Heart right ventricle (tissue), 16 donors: ENCODE results near the gene TUBA1C. TPM values are rescaled to one million over a fixed set of nuclear protein-coding genes. Genes with fewer than 3 reads are reported as not detected.

Experiments
- ATAC-seq, 8 donors: fragments of 200-7000 bp; cut with Tn5 transposase; one replicate each; pipeline ENCODE4 v1.9.1; 2020; ENCODE audit warnings: mild to moderate bottlenecking in 8 of 8, moderate library complexity in 8 of 8, moderate number of reproducible peaks in 1 of 8
- DNase-seq, 2 donors: peaks; one replicate each; pipeline ENCODE4 v3.0.0-alpha.2; 2020
- H3K27ac ChIP-seq, 10 donors: fragments of 200-600 bp; sonication (generic) in 2 of 10; one replicate each; pipeline versions ENCODE4 v1.5.0 to v1.8.0; 2020 to 2022; ENCODE audit warnings: mild to moderate bottlenecking in 3 of 10
- H3K27me3 ChIP-seq, 7 donors: fragments of 200-600 bp; one replicate each; pipeline ENCODE4 v1.8.0; 2021 to 2022; ENCODE audit warnings: mild to moderate bottlenecking in 2 of 7
- H3K36me3 ChIP-seq, 9 donors: fragments of 200-600 bp; sonication (generic) in 1 of 9; one replicate each; pipeline versions ENCODE4 v1.5.0 to v1.8.0; 2020 to 2022; ENCODE audit warnings: mild to moderate bottlenecking in 2 of 9
- H3K4me1 ChIP-seq, 9 donors: fragments of 200-600 bp; sonication (generic) in 1 of 9; one replicate each; pipeline versions ENCODE4 v1.5.0 to v1.8.0; 2020 to 2022; ENCODE audit warnings: mild to moderate bottlenecking in 4 of 9
- H3K4me3 ChIP-seq, 10 donors: fragments of 200-600 bp; sonication (generic) in 2 of 10; one replicate each; pipeline versions ENCODE4 v1.5.0 to v1.8.0; 2020 to 2022; ENCODE audit warnings: mild to moderate bottlenecking in 7 of 10, moderate library complexity in 2 of 10
- H3K9me3 ChIP-seq, 11 donors: fragments of 200-600 bp in 10 of 11; sonication (generic) in 2 of 11; one replicate each; pipeline versions ENCODE4 v1.5.0 to v1.8.0; 2013 to 2022; ENCODE audit warnings: mild to moderate bottlenecking in 2 of 11, control low read depth in 1 of 11, moderate library complexity in 1 of 11
- WGBS, 2 donors: extraction: QIAGEN DNeasy Blood & Tissue Kit; methylation state at CpG; one replicate each; pipeline ENCODE4 v1.1.7; 2013; ENCODE audit warnings: inconsistent platforms in 1 of 2; 5-methylcytosine and 5-hydroxymethylcytosine counted together
- intact Hi-C, 10 donors: fragments of 100-400 bp; cut with DNase I; formaldehyde crosslinking; loops; one replicate each; pipeline versions ENCODE4 v1.11.1 to v1.14.2; 2022
- polyA plus RNA-seq, 2 donors: library from polyadenylated mRNA; stranded (reverse); fragments of 200-250 nt; gene quantifications; one replicate each; pipeline ENCODE4 v1.2.3, GENCODE V29; 2013
- total RNA-seq, 10 donors: library from RNA; stranded (reverse); fragmentation: NEBNext Ultra II Directional in 3 of 10; extraction: Animal tissue kit (Norgen Biotek cat#: 25700) in 3 of 10; gene quantifications; one replicate each; pipeline versions ENCODE4 v1.2.1 to v1.2.4, GENCODE V29; 2021 to 2023
- TF ChIP-seq, protein P1 (sequence below), 9 donors: fragments of 200-600 bp; sonication (generic) in 2 of 9; IDR thresholded peaks; one replicate each; pipeline versions ENCODE4 v1.5.0 to v1.8.0; 2021 to 2022; ENCODE audit warnings: antibody characterized with exemption in 9 of 9, mild to moderate bottlenecking in 5 of 9, moderate library complexity in 1 of 9
- donor health status: Arrhythmogenic right ventricular cardiomyopathy.
- donor health status: ischemic (EF 13 %, LVEDD 7.1; RV severe dilation, severe dysfunction).
- donor health status: healthy with polysubstance abuse.
- donor health status: DM: no; HTN: yes; CAD: no.
- donor health status: DM: no; HTN: no; CAD: no.
- donor health status: ischemic (EF 25% LVEDD 6.9; RV normal size, moderate dysfunction).
- donor health status: ischemic (EF 25% LVEDD 5.7; RV mildly dilated, moderate dysfunction).
- donor health status: healthy.
- donor health status: DM: yes; HTN: yes; CAD: no.
- donor health status: Ischemic cardiomyopathy.
- donor health status: ischemic (EF 35%, LVEDD 5.7; RV mildly dilated, moderate dysfunction).
- donor health status: nonischemic (EF 11% LVEDD 7.7; RV severe dilation, severe dysfunction).
- donor health status: DM: yes; HTN: yes; CAD: no.
- donor health status: PGD.
- donor health status: ischemic (EF 29% LVEDD 5.4; RV normal size, mild dysfunction).
- donor health status: nonischemic (EF 23%, LVEDD 6.1; RV moderate dilation, normal function).

TUBA1C gene
- total and polyA plus RNA-seq, 12 donors = 24.5 to 389 (median 53.1) TPM

DNA sequence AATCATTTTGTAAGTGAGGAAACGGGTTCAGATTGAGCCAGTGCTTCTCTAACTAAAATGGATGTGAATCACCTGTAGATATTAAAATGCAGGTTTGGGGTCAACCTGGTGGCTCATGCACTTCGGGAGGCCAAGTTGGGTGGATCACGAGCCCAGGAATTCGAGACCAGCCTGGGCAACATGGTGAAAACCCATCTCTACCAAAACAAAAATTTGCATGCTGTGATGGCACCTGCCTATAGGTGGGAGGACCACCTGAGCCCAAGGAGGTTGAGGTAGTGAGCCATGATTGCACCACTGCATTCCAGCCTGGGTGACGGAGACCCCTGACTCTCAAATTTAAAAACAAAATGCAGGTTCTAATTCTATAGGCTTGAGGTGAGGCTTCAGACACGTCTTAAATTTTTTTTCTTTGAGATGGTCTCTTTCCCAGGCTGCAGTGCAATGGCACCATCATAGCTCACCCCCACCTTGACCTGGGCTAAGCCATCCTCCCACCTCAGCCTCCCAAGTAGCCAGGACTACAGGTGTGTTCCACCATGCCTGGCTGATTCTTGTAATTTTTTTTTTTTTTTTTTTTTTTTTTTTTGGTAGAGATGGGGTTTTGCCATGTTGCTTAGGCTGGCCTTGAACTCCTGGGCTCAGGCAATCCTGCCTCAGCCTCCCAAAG is 9.0 kb downstream of the TUBA1C start:
- DNase-seq (no peak), ATAC-seq (peak in 1 of 8 donors; percentile 13)
- intact Hi-C loops = no loop called here
- H3K27ac ChIP-seq = no peak overlapping the region
- TF ChIP-seq, protein P1, sequence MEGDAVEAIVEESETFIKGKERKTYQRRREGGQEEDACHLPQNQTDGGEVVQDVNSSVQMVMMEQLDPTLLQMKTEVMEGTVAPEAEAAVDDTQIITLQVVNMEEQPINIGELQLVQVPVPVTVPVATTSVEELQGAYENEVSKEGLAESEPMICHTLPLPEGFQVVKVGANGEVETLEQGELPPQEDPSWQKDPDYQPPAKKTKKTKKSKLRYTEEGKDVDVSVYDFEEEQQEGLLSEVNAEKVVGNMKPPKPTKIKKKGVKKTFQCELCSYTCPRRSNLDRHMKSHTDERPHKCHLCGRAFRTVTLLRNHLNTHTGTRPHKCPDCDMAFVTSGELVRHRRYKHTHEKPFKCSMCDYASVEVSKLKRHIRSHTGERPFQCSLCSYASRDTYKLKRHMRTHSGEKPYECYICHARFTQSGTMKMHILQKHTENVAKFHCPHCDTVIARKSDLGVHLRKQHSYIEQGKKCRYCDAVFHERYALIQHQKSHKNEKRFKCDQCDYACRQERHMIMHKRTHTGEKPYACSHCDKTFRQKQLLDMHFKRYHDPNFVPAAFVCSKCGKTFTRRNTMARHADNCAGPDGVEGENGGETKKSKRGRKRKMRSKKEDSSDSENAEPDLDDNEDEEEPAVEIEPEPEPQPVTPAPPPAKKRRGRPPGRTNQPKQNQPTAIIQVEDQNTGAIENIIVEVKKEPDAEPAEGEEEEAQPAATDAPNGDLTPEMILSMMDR (IDR thresholded peaks at IDR 0.05) = no peak
- H3K36me3 ChIP-seq = peaks cover 0 to 50% (median 9%) of the 10 kb centered on the region in 9 donors
- H3K4me1 ChIP-seq = peaks cover 0 to 15% (median 4%) of the 10 kb centered on the region in 9 donors
- no peaks in the 10 kb centered on the region for H3K9me3 ChIP-seq
- H3K4me3 ChIP-seq = no peak overlapping the region
- WGBS, 2 donors = 94 to 95% methylated on average over 6 of the region's 6 CpGs
- H3K27me3 ChIP-seq = no peaks in the 10 kb centered on the region

DNA sequence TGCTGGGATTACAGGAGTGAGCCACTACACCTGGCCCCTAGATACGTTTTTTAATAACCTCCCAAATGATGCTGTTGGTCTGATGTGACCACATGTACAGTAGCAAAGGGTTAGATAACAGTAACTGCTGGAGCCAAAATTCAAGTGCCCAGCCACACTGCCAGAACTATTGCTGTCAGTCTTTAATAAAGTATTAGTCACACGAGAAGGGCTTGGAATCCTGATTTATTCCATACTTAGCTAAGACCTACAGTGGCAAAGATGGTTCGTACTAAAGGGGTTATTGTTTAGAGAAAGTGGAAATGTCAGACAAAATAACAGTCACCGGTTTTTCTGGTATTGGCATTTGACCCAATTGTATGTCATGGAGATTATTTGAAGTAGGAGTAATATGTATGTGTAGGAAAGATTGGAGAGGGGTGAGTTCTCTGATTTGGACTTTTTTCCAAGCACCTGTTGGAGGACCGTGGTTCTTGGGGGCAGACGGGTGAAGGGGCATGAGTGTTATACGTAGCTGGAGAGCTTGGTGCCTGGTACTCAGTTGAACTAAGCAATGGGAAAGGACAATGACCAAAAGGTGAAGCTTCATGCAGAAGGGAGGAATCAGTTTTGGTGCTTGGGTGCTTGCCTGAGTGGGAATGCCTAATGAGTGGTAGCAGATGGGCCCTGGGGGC is 9.7 kb downstream of the TUBA1C start:
- Histone ChIP-seq H3K27ac (no peak overlapping the region), H3K4me3 (no peak overlapping the region), H3K4me1 (peaks cover 0 to 8% (median 0%) of the 10 kb centered on the region in 9 donors), H3K9me3 (no peaks in the 10 kb centered on the region), H3K27me3 (no peaks in the 10 kb centered on the region), H3K36me3 (peaks cover 0 to 44% (median 9%) of the 10 kb centered on the region in 9 donors)
- 55 to 66% methylated on average over 7 of the region's 7 CpGs for WGBS, 2 donors
- DNase-seq (peak in 1 of 2 donors; percentile 55), ATAC-seq (peak; percentile 32 to 89 (median 73))
- intact Hi-C loops = no loop called here
- TF ChIP-seq, protein P1 (IDR thresholded peaks at IDR 0.05) = no peak

DNA sequence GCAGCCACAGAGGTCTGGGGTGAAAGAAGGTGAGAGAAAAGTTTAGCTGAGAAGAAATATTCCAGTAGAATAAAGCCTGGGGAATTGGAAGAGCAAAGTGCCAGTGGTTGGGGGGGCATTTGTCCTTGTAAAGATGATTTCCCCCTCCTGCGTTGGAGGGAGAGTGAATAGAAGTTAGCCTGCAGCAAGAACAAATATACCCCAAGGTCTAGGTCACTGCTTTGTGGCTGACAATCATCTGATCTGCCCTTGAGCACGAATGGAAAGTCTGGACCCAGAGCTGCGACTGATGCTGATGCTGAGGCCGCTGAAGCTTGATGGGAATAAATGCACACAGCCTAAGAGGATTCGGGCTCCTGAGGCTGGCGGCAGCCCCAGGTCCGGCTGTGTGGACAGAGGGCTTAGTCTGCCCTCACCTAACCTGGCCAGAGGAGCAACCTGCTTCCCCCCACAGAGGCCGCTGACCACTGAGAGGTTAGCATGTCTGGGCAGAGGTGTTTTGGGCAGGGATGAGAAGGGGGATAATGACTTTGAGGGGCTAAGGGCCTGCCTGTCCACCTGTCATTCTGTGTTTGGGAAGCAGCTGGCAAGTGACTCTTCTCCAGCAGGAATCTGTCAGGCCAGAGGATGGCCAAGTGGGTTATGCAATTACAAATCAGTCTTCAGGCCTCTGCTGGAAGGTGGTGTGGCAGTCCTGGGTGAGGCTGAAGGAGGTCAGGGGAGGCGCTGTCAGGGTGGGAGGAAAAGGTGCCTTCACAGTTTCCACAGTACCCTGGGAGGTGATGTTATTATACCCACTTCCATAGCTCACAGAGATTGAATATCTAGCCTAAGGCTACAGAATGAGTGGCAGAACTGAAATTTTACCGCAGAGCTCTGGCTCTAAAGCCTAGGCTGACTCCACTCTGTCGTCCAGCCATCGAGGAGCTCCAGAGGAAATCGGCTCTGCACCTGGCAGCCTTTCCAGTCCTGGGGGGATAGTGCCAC is 11.7 kb downstream of the TUBA1C start:
- peaks cover 0 to 5% (median 0%) of the 10 kb centered on the region in 9 donors for H3K4me1 ChIP-seq
- H3K27me3 ChIP-seq = no peaks in the 10 kb centered on the region
- 77 to 87% methylated on average over 13 of the region's 13 CpGs for WGBS, 2 donors
- intact Hi-C loops = no loop called here
- no peaks in the 10 kb centered on the region for H3K9me3 ChIP-seq
- DNase-seq = no peak
- H3K27ac ChIP-seq = no peak overlapping the region
- TF ChIP-seq, protein P1 (IDR thresholded peaks at IDR 0.05) = no peak
- no peak overlapping the region for H3K4me3 ChIP-seq
- peaks cover 0 to 23% (median 0%) of the 10 kb centered on the region in 9 donors for H3K36me3 ChIP-seq
- no peak for ATAC-seq

DNA sequence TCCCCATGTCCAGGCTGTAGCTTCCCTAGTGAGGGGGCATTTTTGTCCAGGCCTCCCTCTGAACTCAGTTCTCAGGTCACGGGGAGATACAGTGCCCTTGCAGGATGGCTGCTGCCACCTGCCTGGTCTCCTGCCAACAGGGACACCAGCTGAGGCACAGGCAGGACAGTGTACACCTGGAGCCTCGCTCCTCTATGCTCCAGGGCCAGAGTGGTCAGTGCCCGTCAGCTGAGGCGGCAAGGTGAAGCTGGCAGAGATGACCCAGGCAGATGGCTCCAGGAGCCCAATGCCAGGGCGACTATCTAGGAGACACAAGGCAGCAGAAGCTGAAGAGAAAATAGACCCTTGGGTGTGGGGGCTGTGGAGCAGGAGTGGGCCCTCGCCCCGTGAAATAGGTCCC is 12.6 kb downstream of the TUBA1C start:
- Histone ChIP-seq H3K36me3 (peaks cover 0 to 16% (median 0%) of the 10 kb centered on the region in 9 donors), H3K9me3 (no peaks in the 10 kb centered on the region), H3K4me3 (no peak overlapping the region), H3K27me3 (no peaks in the 10 kb centered on the region), H3K4me1 (peaks cover 0 to 5% (median 0%) of the 10 kb centered on the region in 9 donors), H3K27ac (no peak overlapping the region)
- TF ChIP-seq, protein P1 (IDR thresholded peaks at IDR 0.05) = no peak
- intact Hi-C loops = no loop called here
- 95 to 98% methylated on average over 7 of the region's 7 CpGs for WGBS, 2 donors
- ATAC-seq (peak in 1 of 8 donors; percentile 34), DNase-seq (no peak)
